Astrocyte (in vitro differentiated cells and primary cell): ENCODE results near the gene SETD7. TPM values are rescaled to one million over a fixed set of nuclear protein-coding genes. Genes with fewer than 3 reads are reported as not detected.

ENCODE experiments used
- DNase-seq: peaks from one replicate; pipeline ENCODE4 v3.0.0-alpha.2; 2010; ENCODE audit warnings: low read depth
- FAIRE-seq: peaks from 2 replicates; lab custom pipeline; 2011; peaks lifted over from hg19 to GRCh38; lab: Jason Lieb, UNC
- H2AFZ ChIP-seq: 2 replicates; pipeline ENCODE4 v1.6.0; 2012; ENCODE audit warnings: low read depth, low read length, inconsistent platforms
- H3K27ac ChIP-seq: 2 replicates; pipeline ENCODE4 v1.5.1; 2011; ENCODE audit warnings: low read depth, low read length, inconsistent platforms
- H3K27me3 ChIP-seq: 2 replicates; pipeline ENCODE4 v1.6.0; 2011; ENCODE audit warnings: low read length, inconsistent platforms; ENCODE audit not compliant: insufficient read depth
- H3K36me3 ChIP-seq: 2 replicates; pipeline ENCODE4 v1.5.1; 2011; ENCODE audit warnings: low read length, inconsistent platforms; ENCODE audit not compliant: insufficient read depth
- H3K4me1 ChIP-seq: 2 replicates; pipeline ENCODE4 v1.5.1; 2011; ENCODE audit warnings: low read length, inconsistent platforms; ENCODE audit not compliant: insufficient read depth
- H3K4me2 ChIP-seq: 2 replicates; pipeline ENCODE4 v1.6.0; 2012; ENCODE audit warnings: low read length, inconsistent platforms
- H3K4me3 ChIP-seq: 2 replicates; pipeline ENCODE4 v1.5.1; 2011; ENCODE audit warnings: low read depth, mild to moderate bottlenecking, low read length, inconsistent platforms; ENCODE audit not compliant: insufficient read depth
- H3K79me2 ChIP-seq: 2 replicates; pipeline ENCODE4 v1.6.0; 2012; ENCODE audit warnings: mild to moderate bottlenecking, low read length, inconsistent platforms; ENCODE audit not compliant: insufficient read depth
- H3K9ac ChIP-seq: 2 replicates; pipeline ENCODE4 v1.6.0; 2012; ENCODE audit warnings: mild to moderate bottlenecking, low read length, inconsistent platforms
- H3K9me3 ChIP-seq: 2 replicates; pipeline ENCODE4 v1.5.1; 2012; ENCODE audit warnings: low read depth, mild to moderate bottlenecking, low read length, inconsistent platforms; ENCODE audit not compliant: insufficient read depth
- H4K20me1 ChIP-seq: 2 replicates; pipeline ENCODE4 v1.6.0; 2012; ENCODE audit warnings: low read length, inconsistent platforms; ENCODE audit not compliant: insufficient read depth
- H3K27ac Mint-ChIP-seq: one replicate; pipeline ENCODE4 v1.8.0; 2021; ENCODE audit warnings: mild to moderate bottlenecking, mixed read lengths; ENCODE audit not compliant: unreplicated experiment
- H3K27me3 Mint-ChIP-seq: one replicate; pipeline ENCODE4 v1.8.0; 2021; ENCODE audit warnings: low read depth, mixed read lengths; ENCODE audit not compliant: unreplicated experiment
- H3K36me3 Mint-ChIP-seq: one replicate; pipeline ENCODE4 v1.8.0; 2021; ENCODE audit warnings: low read depth, mixed read lengths; ENCODE audit not compliant: unreplicated experiment
- H3K4me1 Mint-ChIP-seq: one replicate; pipeline ENCODE4 v1.8.0; 2021; ENCODE audit warnings: low read depth, mixed read lengths; ENCODE audit not compliant: unreplicated experiment
- H3K4me3 Mint-ChIP-seq: one replicate; pipeline ENCODE4 v1.8.0; 2021; ENCODE audit warnings: mild to moderate bottlenecking, moderate library complexity, mixed read lengths; ENCODE audit not compliant: unreplicated experiment
- H3K9me3 Mint-ChIP-seq: one replicate; pipeline ENCODE4 v1.8.0; 2021; ENCODE audit warnings: mild to moderate bottlenecking, mixed read lengths; ENCODE audit not compliant: unreplicated experiment
- CTCF ChIP-seq: IDR thresholded peaks from 2 replicates; pipeline ENCODE4 v1.5.1; 2011; ENCODE audit warnings: low read depth, mild to moderate bottlenecking, inconsistent platforms, low read length, moderate library complexity; ENCODE audit not compliant: insufficient read depth
- EZH2 ChIP-seq: IDR thresholded peaks from 2 replicates; pipeline ENCODE4 v1.6.1; 2012; ENCODE audit warnings: mild to moderate bottlenecking, low read length, inconsistent platforms; ENCODE audit not compliant: insufficient read depth
- total RNA-seq: library from RNA; stranded (reverse); gene quantifications from 2 replicates; pipeline ENCODE4 v1.2.1, GENCODE V29; 2021

SETD7 gene
- total RNA-seq, 1 donor from 2014 or later: 55.0 TPM

GRCh38 chr4:139532947-139533346 is 23.1 kb downstream of the SETD7 start:
- Histone ChIP-seq H3K9ac (no peak overlapping the region), H3K4me1 (no peaks in the 10 kb centered on the region), H4K20me1 (peaks cover 37% of the 10 kb centered on the region), H3K9me3 (no peaks in the 10 kb centered on the region), H3K27ac (no peak overlapping the region), H3K79me2 (peaks cover 32% of the 10 kb centered on the region), H3K4me3 (no peak overlapping the region), H2AFZ (no peak overlapping the region), H3K4me2 (no peak overlapping the region), H3K36me3 (peaks cover 11% of the 10 kb centered on the region), H3K27me3 (no peaks in the 10 kb centered on the region)
- H3K4me1 Mint-ChIP-seq: peaks cover 10% of the 10 kb centered on the region
- H3K27me3 Mint-ChIP-seq: no peaks in the 10 kb centered on the region
- TF ChIP-seq CTCF: no peak
- H3K36me3 Mint-ChIP-seq: peaks cover 9% of the 10 kb centered on the region
- no peak overlapping the region for H3K27ac Mint-ChIP-seq
- DNase-seq: no peak
- no peak for FAIRE-seq
- no peak overlapping the region for H3K4me3 Mint-ChIP-seq
- no peaks in the 10 kb centered on the region for H3K9me3 Mint-ChIP-seq

DNA sequence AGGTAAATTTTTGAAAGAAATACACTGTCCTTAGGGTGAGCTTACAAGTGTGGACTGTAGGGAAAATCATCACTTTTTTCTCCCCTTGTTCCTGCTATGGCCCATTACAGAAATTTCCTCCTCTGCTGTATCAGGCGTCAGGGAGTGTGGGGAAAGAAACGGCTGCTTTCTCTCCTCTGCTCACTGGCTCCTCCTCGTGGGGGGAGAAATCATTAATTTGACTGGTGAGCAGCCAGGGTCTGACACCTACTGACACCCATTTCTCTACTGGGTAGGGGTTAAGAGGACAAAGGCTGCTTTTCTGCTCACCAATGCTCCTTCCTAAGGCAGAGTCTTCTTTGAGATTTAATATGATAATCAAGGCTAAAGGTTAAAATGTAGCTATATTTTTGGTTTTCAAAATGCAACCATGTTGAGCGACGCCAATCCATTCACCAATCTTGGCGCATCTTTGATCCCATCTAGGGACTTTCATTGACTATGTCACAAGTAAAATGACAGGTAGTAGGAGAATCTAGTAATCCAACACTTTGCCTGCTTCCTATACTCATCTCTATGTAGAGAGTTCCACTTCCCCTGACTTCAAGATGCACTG is 25.1 kb downstream of the SETD7 start:
- Histone ChIP-seq H3K9me3 (no peaks in the 10 kb centered on the region), H3K27ac (no peak overlapping the region), H3K27me3 (no peaks in the 10 kb centered on the region), H3K9ac (no peak overlapping the region), H3K4me2 (no peak overlapping the region), H3K4me3 (no peak overlapping the region), H2AFZ (no peak overlapping the region), H3K36me3 (peaks cover 11% of the 10 kb centered on the region), H4K20me1 (peaks cover 25% of the 10 kb centered on the region), H3K79me2 (peaks cover 22% of the 10 kb centered on the region), H3K4me1 (no peaks in the 10 kb centered on the region)
- peaks cover 10% of the 10 kb centered on the region for H3K4me1 Mint-ChIP-seq
- DNase-seq (no peak), FAIRE-seq (peak; percentile 17)
- H3K36me3 Mint-ChIP-seq: peaks cover 10% of the 10 kb centered on the region
- TF ChIP-seq CTCF (peak; percentile 56), EZH2 (no peak)
- no peaks in the 10 kb centered on the region for H3K27me3 Mint-ChIP-seq
- H3K9me3 Mint-ChIP-seq: no peaks in the 10 kb centered on the region
- no peak overlapping the region for H3K4me3 Mint-ChIP-seq
- H3K27ac Mint-ChIP-seq: no peak overlapping the region

DNA sequence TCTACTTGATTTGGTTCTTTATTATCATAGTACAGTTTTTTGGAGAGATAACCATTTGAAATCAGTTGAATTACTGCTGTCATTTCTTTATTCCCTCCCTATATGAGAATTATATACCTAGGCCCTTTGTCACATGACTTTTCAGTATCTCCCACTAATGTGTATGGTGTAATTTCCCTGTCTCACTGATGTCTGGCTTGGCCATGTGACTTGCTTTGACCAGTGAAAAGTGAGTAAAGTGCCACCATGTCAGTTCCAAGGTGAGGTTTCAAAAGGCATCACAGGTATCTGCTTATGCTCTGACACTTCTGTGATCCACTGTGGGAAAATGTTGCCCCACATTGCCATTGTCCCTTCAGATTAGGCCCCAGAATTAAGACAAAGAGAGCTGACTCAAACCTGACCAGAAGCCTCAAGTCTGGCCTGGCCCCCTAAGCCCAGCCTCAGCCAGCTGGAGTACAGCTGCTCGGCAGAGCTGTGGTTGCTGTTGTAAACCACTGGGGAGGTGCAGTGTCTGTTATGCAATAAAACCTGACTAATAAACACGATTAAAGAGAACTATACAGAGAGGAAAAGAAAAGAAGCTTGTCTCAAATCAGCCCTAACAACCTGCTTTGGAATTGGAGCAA is 27.5 kb downstream of the SETD7 start:
- DNase-seq: peak; percentile 89
- no peak overlapping the region for H3K9ac ChIP-seq
- Mint-ChIP-seq H3K4me1 (peaks cover 20% of the 10 kb centered on the region), H3K9me3 (no peaks in the 10 kb centered on the region), H3K27ac (peak overlapping the region; percentile 28), H3K27me3 (no peaks in the 10 kb centered on the region), H3K36me3 (peaks cover 10% of the 10 kb centered on the region), H3K4me3 (no peak overlapping the region)
- no peak overlapping the region for H3K4me2 ChIP-seq
- no peak overlapping the region for H2AFZ ChIP-seq
- H3K36me3 ChIP-seq: peaks cover 14% of the 10 kb centered on the region
- H3K4me1 ChIP-seq: no peaks in the 10 kb centered on the region
- H3K27ac ChIP-seq: peak overlapping the region; percentile 27
- no peaks in the 10 kb centered on the region for H3K9me3 ChIP-seq
- no peak overlapping the region for H3K4me3 ChIP-seq
- H3K27me3 ChIP-seq: no peaks in the 10 kb centered on the region
- TF ChIP-seq EZH2 (no peak), CTCF (no peak)
- no peak for FAIRE-seq
- H4K20me1 ChIP-seq: peaks cover 31% of the 10 kb centered on the region
- peaks cover 5% of the 10 kb centered on the region for H3K79me2 ChIP-seq
